Lower leg skin (tissue), 3 donors: ENCODE results near the gene GALNS.

Experiments used
- POLR2A ChIP-seq, 2 donors: fragments of 450-650 bp; IDR thresholded peaks; one replicate each; pipeline ENCODE4 v1.6.1; 2016 to 2017; ENCODE audit warnings: antibody characterized with exemption in 2 of 2, mild to moderate bottlenecking in 1 of 2, moderate library complexity in 1 of 2
- TF ChIP-seq, protein P1 (sequence below), 3 donors: fragments of 450-650 bp; IDR thresholded peaks; one replicate each; pipeline ENCODE4 v1.5.1; 2016; ENCODE audit warnings: antibody characterized with exemption in 3 of 3, mild to moderate bottlenecking in 3 of 3, moderate library complexity in 2 of 3

DNA sequence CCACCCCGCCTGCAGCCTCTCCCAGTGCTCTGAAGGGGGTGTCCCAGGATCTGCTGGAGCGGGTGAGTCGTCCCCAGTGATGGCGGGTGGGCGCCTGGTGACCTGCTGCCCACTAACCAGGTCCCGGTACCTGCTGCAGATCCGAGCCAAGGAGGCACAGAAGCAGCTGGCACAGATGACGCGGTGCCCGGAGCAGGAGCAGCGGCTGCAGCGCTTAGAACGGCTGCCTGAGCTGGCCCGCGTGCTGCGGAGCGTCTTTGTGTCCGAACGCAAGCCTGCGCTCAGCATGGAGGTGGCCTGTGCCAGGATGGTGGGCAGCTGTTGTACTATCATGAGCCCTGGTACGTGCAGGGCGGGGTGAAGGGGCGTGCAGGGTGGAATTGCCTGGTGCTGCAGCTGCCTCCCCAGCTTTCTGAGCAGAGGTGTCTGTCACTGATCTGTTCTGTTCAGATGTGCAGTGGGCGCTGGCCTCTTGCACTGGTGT lies 49.6 kb downstream of the GALNS start:
- TF ChIP-seq, protein P1, sequence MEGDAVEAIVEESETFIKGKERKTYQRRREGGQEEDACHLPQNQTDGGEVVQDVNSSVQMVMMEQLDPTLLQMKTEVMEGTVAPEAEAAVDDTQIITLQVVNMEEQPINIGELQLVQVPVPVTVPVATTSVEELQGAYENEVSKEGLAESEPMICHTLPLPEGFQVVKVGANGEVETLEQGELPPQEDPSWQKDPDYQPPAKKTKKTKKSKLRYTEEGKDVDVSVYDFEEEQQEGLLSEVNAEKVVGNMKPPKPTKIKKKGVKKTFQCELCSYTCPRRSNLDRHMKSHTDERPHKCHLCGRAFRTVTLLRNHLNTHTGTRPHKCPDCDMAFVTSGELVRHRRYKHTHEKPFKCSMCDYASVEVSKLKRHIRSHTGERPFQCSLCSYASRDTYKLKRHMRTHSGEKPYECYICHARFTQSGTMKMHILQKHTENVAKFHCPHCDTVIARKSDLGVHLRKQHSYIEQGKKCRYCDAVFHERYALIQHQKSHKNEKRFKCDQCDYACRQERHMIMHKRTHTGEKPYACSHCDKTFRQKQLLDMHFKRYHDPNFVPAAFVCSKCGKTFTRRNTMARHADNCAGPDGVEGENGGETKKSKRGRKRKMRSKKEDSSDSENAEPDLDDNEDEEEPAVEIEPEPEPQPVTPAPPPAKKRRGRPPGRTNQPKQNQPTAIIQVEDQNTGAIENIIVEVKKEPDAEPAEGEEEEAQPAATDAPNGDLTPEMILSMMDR (IDR thresholded peaks at IDR 0.05): no peak
- TF ChIP-seq POLR2A (IDR thresholded peaks at IDR 0.05): no peak
